Sigmoid colon (tissue), 4 donors: ENCODE results near the gene SLC38A7.

ENCODE experiments used
- EP300 ChIP-seq, 4 donors: sonication (generic); formaldehyde crosslinking; IDR thresholded peaks; one replicate each; pipeline ENCODE4 v1.6.1; 2017; ENCODE audit warnings: antibody characterized with exemption in 4 of 4
- POLR2A ChIP-seq, 2 donors: fragments of 450-650 bp; IDR thresholded peaks; one replicate each; pipeline ENCODE4 v1.6.1; 2016; ENCODE audit warnings: antibody characterized with exemption in 2 of 2, mild to moderate bottlenecking in 2 of 2, moderate library complexity in 2 of 2
- POLR2AphosphoS5 ChIP-seq, 4 donors: sonication (generic); formaldehyde crosslinking; IDR thresholded peaks; one replicate each; pipeline ENCODE4 v1.6.1; 2017; ENCODE audit warnings: antibody characterized with exemption in 4 of 4
- TF ChIP-seq, protein P1 (sequence below), 4 experiments: fragments of 450-650 bp in 3 of 4; fragments of 200-600 bp in 1 of 4; IDR thresholded peaks; one replicate each; pipeline ENCODE4 v1.5.1; 2016 to 2019; ENCODE audit warnings: antibody characterized with exemption in 4 of 4, mild to moderate bottlenecking in 3 of 4, moderate library complexity in 2 of 4

DNA sequence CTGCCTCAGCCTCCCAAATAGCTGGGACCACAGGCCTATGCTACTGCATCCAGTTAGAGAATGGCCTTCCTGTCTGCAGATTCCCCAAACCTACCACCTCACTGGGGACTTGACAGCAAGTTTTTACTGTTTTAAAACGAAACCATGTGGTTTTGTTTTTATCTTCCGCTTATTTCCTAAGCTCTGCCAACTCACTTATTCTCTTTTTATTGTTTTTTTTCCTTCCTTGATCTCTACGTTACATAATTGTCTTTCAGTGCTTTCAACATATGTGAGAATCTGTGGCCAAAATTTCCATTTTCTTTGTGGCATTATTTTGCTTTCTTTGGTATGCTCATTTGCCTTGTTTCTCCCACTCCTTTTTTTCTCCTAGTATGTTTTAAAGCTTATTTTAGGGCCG is 14.6 kb upstream of the SLC38A7 start:
- TF ChIP-seq EP300 (IDR thresholded peaks at IDR 0.05) (no peak), POLR2A (IDR thresholded peaks at IDR 0.05) (no peak), POLR2AphosphoS5 (IDR thresholded peaks at IDR 0.05) (no peak)
- TF ChIP-seq, protein P1, sequence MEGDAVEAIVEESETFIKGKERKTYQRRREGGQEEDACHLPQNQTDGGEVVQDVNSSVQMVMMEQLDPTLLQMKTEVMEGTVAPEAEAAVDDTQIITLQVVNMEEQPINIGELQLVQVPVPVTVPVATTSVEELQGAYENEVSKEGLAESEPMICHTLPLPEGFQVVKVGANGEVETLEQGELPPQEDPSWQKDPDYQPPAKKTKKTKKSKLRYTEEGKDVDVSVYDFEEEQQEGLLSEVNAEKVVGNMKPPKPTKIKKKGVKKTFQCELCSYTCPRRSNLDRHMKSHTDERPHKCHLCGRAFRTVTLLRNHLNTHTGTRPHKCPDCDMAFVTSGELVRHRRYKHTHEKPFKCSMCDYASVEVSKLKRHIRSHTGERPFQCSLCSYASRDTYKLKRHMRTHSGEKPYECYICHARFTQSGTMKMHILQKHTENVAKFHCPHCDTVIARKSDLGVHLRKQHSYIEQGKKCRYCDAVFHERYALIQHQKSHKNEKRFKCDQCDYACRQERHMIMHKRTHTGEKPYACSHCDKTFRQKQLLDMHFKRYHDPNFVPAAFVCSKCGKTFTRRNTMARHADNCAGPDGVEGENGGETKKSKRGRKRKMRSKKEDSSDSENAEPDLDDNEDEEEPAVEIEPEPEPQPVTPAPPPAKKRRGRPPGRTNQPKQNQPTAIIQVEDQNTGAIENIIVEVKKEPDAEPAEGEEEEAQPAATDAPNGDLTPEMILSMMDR (IDR thresholded peaks at IDR 0.05): no peak
